ENCODE data around the gene B4GALT5.
"Not testable (repeated sequence)": the region's sequence is repeated elsewhere in the genome, so short reads cannot be mapped to it uniquely, and the experiment has no call there.

Gene B4GALT5

DNA sequence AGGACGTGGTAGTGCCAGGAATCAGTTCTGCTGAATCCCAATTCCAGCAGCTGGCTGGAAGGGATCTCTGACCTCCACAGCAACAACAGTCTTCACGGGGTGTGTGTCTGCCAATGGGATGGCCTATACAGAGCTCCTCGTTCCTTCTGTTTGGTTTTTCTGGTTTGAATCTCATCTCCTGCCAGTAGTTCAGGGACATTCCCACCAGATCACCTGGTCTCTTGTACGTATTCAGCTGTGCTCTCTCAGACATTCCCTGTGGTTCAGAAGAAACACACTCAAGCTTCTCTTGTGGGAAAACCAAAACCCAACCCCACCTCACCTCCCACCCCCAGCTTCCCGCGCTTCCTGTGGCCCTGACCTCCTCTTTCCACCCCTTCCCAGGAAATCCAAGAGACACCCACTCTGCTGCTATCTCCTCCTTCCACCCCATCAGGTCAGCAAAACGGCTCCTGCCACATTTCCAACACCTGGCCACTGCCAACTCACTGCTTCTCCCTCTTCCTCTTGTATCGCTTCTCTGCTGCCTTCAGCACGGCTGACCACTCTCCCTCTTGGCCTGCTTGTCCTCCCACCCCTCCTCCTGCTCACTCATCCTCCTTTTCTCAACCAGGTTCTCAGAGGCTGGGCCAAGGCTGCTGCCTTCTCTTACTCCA lies 82.5 kb downstream of the B4GALT5 start:
- peaks cover 3% of the 10 kb centered on the region; the same call in 1 of the 2 replicates for H3K36me3 ChIP-seq (ENCODE audit: control insufficient read depth, insufficient read depth, low read length)
- H3K27me3 ChIP-seq (ENCODE audit: control insufficient read depth, insufficient read depth, low read length), result no peaks in the 10 kb centered on the region
- H3K4me3 ChIP-seq (ENCODE audit: low read length), result no peak overlapping the region
- DNase-seq (ENCODE audit: low read depth, low spot score), result no peak
- H3K27ac ChIP-seq (ENCODE audit: low read length), result no peak overlapping the region
- WGBS (ENCODE audit: insufficient coverage, insufficient read length), result no CpG with 5 or more reads among the region's 9 CpGs
- no peaks in the 10 kb centered on the region for H3K9me3 ChIP-seq (ENCODE audit: control insufficient read depth, insufficient read depth, low read length)
- peaks cover 7% of the 10 kb centered on the region for H3K4me1 ChIP-seq (ENCODE audit: control insufficient read depth, insufficient read depth, low read length)

DNA sequence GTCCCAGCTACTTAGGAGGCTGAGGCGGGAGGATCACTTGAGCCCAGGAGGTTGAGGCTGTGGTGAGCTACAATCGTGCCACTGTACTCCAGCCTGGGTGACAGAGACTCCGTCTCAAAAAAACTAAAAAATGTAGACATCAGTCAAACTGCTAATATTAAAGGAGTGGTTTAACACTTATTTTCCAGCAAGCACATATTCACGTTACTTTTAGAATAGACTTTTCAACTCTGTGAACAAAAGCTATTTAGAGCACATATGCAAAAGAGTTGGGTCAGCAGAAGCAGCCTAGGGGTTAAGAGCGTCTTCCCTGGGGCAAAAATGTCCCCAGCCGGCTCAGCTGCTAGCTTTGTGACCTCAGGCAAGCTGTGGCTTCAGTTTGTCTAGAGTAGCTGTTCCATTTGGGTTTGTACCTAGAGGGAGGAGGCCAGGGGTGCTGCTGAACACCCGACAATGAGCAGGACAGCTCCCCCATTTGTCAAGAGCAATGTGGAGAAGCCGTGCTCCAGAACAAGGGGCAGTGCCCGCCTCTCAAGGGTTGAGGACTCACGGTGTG lies 83.2 kb downstream of the B4GALT5 start:
- no peaks in the 10 kb centered on the region for H3K36me3 ChIP-seq (ENCODE audit: control insufficient read depth, insufficient read depth, low read length)
- H3K4me3 ChIP-seq (ENCODE audit: low read length), result no peak overlapping the region
- no peaks in the 10 kb centered on the region for H3K9me3 ChIP-seq (ENCODE audit: control insufficient read depth, insufficient read depth, low read length)
- WGBS (ENCODE audit: insufficient coverage, insufficient read length), result no CpG with 5 or more reads among the region's 10 CpGs
- H3K4me1 ChIP-seq (ENCODE audit: control insufficient read depth, insufficient read depth, low read length), result peaks cover 10% of the 10 kb centered on the region
- H3K27ac ChIP-seq (ENCODE audit: low read length), result no peak overlapping the region
- no peaks in the 10 kb centered on the region for H3K27me3 ChIP-seq (ENCODE audit: control insufficient read depth, insufficient read depth, low read length)
- no peak for DNase-seq (ENCODE audit: low read depth, low spot score)

DNA sequence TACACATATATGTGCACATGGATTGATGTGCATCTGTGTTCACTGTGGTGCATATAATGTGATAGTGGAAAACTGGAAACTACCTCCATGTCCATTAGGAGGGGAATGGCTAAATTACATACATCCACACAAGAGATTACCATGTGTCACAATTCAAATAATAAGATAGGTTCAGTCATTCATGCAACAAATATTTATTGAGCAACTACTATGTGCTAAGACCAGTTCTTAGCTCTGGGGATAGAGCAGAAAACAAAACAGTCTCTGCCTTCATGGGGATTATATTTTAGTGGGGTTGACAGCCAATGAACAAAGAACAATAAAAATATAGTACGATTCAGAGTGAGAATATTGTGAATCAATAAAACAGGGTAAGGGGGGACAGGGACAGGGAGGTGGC lies 84.1 kb downstream of the B4GALT5 start:
- no peak overlapping the region for H3K4me3 ChIP-seq (ENCODE audit: low read length)
- no CpG with 5 or more reads among the region's 1 CpG for WGBS (ENCODE audit: insufficient coverage, insufficient read length)
- no peak for DNase-seq (ENCODE audit: low read depth, low spot score)

DNA sequence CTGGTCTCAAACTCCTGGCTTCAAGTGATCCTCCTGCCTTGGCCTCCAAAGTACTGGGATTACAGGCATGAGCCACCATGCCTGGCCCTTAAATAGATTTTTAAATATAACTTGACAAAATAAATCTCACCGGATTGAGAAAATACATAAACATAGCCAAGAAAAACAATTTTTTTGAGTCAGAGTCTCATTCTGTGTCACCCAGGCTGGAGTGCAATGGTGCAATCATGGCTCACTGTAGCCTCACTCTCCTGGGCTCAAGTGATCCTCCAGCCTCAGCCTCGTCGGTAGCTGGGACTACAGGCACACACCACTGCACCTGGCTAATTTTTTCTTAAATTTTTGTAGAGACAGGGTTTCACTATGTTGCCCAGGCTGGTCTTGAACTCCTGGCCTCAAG lies 85.4 kb downstream of the B4GALT5 start:
- peaks cover 10% of the 10 kb centered on the region for H3K4me1 ChIP-seq (ENCODE audit: control insufficient read depth, insufficient read depth, low read length)
- H3K27me3 ChIP-seq (ENCODE audit: control insufficient read depth, insufficient read depth, low read length); H3K4me3 ChIP-seq (ENCODE audit: low read length); H3K36me3 ChIP-seq (ENCODE audit: control insufficient read depth, insufficient read depth, low read length); H3K9me3 ChIP-seq (ENCODE audit: control insufficient read depth, insufficient read depth, low read length); DNase-seq (ENCODE audit: low read depth, low spot score); H3K27ac ChIP-seq (ENCODE audit: low read length): not testable (repeated sequence)
- no CpG with 5 or more reads among the region's 3 CpGs for WGBS (ENCODE audit: insufficient coverage, insufficient read length)

More for the DNA sequence above, 84.1 kb downstream of the B4GALT5 start:
- H3K27ac ChIP-seq (ENCODE audit: low read length), result no peak overlapping the region
- H3K4me1 ChIP-seq (ENCODE audit: control insufficient read depth, insufficient read depth, low read length), result peaks cover 10% of the 10 kb centered on the region
- H3K36me3 ChIP-seq (ENCODE audit: control insufficient read depth, insufficient read depth, low read length), result no peaks in the 10 kb centered on the region
- no peaks in the 10 kb centered on the region for H3K9me3 ChIP-seq (ENCODE audit: control insufficient read depth, insufficient read depth, low read length)
- no peaks in the 10 kb centered on the region for H3K27me3 ChIP-seq (ENCODE audit: control insufficient read depth, insufficient read depth, low read length)

DNA sequence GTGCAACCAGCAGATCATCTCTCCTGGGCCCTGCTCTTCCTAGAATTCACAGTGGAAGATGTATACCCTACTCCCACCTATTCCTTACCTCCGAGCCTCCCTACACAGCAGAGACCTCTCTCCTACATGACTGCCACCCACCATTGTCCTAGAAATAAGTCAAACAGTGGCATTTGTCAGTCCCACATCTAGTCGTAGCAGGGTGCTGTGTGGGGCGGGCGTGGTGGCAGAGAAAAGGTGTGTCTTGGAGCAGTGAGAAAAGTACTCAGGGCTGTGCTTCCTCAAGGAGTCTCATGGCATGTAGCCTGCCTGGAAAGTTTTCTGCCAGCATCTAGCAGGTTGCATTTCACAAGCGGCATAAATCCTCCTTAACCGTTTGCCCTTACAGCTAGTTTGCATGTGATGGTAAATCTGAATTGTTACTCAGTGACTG lies 86.3 kb downstream of the B4GALT5 start:
- WGBS (ENCODE audit: insufficient coverage, insufficient read length), result no CpG with 5 or more reads among the region's 6 CpGs
- Histone ChIP-seq H3K27ac (ENCODE audit: low read length) (no peak overlapping the region), H3K4me3 (ENCODE audit: low read length) (no peak overlapping the region), H3K27me3 (ENCODE audit: control insufficient read depth, insufficient read depth, low read length) (no peaks in the 10 kb centered on the region), H3K4me1 (ENCODE audit: control insufficient read depth, insufficient read depth, low read length) (peaks cover 10% of the 10 kb centered on the region), H3K9me3 (ENCODE audit: control insufficient read depth, insufficient read depth, low read length) (no peaks in the 10 kb centered on the region), H3K36me3 (ENCODE audit: control insufficient read depth, insufficient read depth, low read length) (no peaks in the 10 kb centered on the region)
- no peak for DNase-seq (ENCODE audit: low read depth, low spot score)

DNA sequence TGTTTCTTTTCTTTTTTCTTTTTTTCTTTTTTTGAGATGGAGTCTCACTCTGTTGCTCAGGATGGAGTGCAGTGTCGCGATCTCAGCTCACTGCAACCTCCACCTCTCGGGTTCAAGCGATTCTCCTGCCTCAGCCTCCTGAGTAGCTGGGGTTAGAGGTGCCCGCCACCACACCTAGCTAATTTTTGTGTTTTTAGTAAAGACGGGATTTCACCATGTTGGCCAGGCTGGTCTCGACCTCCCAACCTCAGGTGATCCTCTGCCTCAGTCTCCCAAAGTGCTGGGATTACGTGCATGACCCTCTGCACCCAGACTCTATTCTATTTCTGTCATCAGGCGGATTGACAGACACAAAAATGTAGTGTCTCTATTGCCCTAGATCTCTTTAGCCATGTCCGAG lies 88.7 kb downstream of the B4GALT5 start:
- H3K4me1 ChIP-seq (ENCODE audit: control insufficient read depth, insufficient read depth, low read length); DNase-seq (ENCODE audit: low read depth, low spot score); H3K36me3 ChIP-seq (ENCODE audit: control insufficient read depth, insufficient read depth, low read length); H3K4me3 ChIP-seq (ENCODE audit: low read length); H3K27me3 ChIP-seq (ENCODE audit: control insufficient read depth, insufficient read depth, low read length); H3K27ac ChIP-seq (ENCODE audit: low read length); H3K9me3 ChIP-seq (ENCODE audit: control insufficient read depth, insufficient read depth, low read length): not testable (repeated sequence)
- WGBS (ENCODE audit: insufficient coverage, insufficient read length), result no CpG with 5 or more reads among the region's 10 CpGs

DNA sequence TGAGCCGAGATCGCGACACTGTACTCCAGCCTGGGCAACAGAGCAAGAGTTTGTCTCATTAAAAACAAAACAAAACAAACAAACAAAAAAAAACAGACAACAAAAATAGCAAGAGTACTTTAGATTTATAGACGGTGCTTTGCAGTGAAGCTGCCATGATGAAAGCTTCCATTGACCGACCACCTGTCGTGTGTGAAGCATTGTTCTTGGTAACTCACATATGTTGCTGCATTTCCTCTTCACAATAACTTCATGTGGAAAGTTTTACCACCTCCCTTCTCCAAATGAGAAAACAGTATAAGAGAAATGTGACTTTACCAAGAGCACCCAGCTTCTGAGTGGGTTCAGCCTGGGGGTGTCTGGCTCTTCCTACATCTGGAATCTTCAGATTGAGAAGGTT lies 89.4 kb downstream of the B4GALT5 start:
- WGBS (ENCODE audit: insufficient coverage, insufficient read length), result no CpG with 5 or more reads among the region's 6 CpGs
- Histone ChIP-seq H3K27ac (ENCODE audit: low read length) (no peak overlapping the region), H3K4me1 (ENCODE audit: control insufficient read depth, insufficient read depth, low read length) (peaks cover 4% of the 10 kb centered on the region; the same call in 1 of the 2 replicates), H3K9me3 (ENCODE audit: control insufficient read depth, insufficient read depth, low read length) (no peaks in the 10 kb centered on the region), H3K36me3 (ENCODE audit: control insufficient read depth, insufficient read depth, low read length) (no peaks in the 10 kb centered on the region), H3K27me3 (ENCODE audit: control insufficient read depth, insufficient read depth, low read length) (no peaks in the 10 kb centered on the region), H3K4me3 (ENCODE audit: low read length) (no peak overlapping the region)
- DNase-seq (ENCODE audit: low read depth, low spot score), result no peak

DNA sequence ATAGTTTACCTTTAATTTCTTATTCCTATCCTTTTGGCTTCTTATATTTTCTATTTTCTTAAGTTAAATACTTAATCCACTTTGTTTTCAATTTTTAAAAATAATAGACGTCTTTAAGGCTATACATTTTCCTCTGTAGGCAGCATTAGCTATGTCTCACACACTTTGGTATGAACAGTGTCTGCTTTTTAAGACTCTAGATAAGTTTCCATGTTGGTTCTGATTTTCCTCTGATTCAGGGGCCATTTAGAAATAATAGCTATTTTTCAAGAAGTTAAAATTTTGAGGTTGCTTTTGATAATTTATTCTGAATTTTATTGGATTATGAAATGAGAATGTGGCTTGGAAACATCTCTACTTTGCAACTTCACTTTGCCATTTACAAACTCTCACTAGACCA lies 91.4 kb downstream of the B4GALT5 start:
- peaks cover 4% of the 10 kb centered on the region; the same call in 1 of the 2 replicates for H3K4me1 ChIP-seq (ENCODE audit: control insufficient read depth, insufficient read depth, low read length)
- no peak overlapping the region for H3K27ac ChIP-seq (ENCODE audit: low read length)
- no peaks in the 10 kb centered on the region for H3K36me3 ChIP-seq (ENCODE audit: control insufficient read depth, insufficient read depth, low read length)
- WGBS (ENCODE audit: insufficient coverage, insufficient read length), result no CpG with 5 or more reads among the region's 1 CpG
- no peak overlapping the region for H3K4me3 ChIP-seq (ENCODE audit: low read length)
- no peaks in the 10 kb centered on the region for H3K27me3 ChIP-seq (ENCODE audit: control insufficient read depth, insufficient read depth, low read length)
- no peak for DNase-seq (ENCODE audit: low read depth, low spot score)
- H3K9me3 ChIP-seq (ENCODE audit: control insufficient read depth, insufficient read depth, low read length), result no peaks in the 10 kb centered on the region

DNA sequence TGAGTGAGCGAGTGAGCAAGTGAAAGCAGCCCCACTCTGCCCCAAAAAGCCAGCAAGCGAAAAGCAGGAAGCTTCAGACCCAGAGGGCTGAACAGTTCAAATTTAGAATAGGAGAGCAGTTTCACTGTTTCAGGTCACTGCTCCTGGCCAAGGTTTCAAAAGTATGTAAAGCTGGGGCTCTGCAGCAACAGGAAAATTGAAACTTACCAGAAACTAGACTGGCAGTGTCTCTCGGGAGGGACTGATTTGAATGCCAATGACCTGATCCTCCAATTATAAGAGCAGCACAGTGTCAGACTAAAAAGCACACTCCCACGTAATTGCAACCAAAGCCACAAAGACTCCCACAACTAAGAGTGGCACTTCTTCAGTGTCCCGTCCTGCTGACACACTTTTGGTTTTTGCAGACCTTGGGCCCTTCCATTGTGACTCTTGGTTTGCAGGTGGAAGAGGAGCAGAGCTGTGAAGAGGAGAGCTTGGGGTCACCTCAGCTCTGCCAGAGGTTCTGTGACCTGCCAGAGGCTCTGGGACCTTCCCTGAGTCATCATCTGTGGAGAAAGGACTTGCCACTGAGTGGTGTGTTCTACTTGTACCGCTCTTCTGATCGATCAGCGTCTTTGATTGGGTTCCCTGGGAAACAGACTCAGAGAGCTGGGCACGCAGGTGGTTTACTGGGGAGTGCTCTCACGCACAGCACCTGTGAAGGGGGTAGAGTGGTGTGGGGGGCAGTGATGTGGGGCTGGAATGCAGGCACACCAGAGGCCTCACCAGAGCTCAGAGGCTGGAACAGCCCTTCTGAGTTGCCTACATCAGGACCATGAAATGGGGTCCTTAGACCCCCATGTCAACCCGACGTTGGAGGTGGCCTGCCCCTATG lies 93.1 kb downstream of the B4GALT5 start:
- Histone ChIP-seq H3K4me1 (ENCODE audit: control insufficient read depth, insufficient read depth, low read length) (peaks cover 2% of the 10 kb centered on the region; the same call in 1 of the 2 replicates), H3K9me3 (ENCODE audit: control insufficient read depth, insufficient read depth, low read length) (no peaks in the 10 kb centered on the region), H3K27me3 (ENCODE audit: control insufficient read depth, insufficient read depth, low read length) (no peaks in the 10 kb centered on the region), H3K27ac (ENCODE audit: low read length) (no peak overlapping the region), H3K4me3 (ENCODE audit: low read length) (no peak overlapping the region), H3K36me3 (ENCODE audit: control insufficient read depth, insufficient read depth, low read length) (no peaks in the 10 kb centered on the region)
- no CpG with 5 or more reads among the region's 12 CpGs for WGBS (ENCODE audit: insufficient coverage, insufficient read length)
- no peak for DNase-seq (ENCODE audit: low read depth, low spot score)

DNA sequence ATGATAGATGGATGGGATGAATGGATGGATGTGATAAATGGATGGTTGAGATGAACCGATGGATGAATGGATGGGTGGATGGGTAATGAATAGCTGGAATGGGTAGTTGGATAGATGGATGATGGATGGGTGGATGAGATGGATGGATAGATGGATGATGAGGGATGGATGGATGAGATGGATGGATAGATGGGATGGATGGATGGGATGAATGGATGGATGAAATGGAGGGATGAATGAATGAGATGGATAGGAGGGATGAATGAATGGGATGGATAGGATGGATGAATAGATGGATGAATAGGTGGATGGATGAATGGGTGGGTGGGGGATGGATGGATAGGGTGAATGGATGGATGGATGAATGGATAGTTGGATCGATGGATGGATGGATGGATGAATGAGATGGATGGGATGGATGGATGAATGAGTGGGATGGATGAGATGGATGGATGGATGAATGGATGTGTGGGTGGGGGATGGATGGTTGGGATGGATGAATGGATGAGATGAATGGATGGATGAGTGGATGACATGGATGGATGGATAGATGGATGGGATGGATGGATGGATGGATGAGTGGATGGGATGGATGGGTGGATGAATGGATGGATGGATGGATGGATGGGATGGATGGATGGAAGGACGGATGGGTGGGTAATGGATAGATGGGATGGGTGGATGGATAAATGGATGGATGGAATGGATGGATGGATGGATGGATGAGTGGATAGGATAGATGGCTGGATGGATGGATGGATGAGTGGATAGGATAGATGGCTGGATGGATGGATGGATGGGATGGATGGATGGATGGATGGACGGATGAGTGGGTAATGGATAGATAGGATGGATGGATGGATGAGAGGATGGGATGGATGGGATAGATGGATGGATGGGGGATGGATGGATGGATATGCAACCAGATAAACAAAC lies 94.3 kb downstream of the B4GALT5 start:
- Histone ChIP-seq H3K9me3 (ENCODE audit: control insufficient read depth, insufficient read depth, low read length) (no peaks in the 10 kb centered on the region), H3K4me3 (ENCODE audit: low read length) (no peak overlapping the region), H3K4me1 (ENCODE audit: control insufficient read depth, insufficient read depth, low read length) (no peaks in the 10 kb centered on the region), H3K27ac (ENCODE audit: low read length) (no peak overlapping the region), H3K27me3 (ENCODE audit: control insufficient read depth, insufficient read depth, low read length) (no peaks in the 10 kb centered on the region), H3K36me3 (ENCODE audit: control insufficient read depth, insufficient read depth, low read length) (no peaks in the 10 kb centered on the region)
- no peak for DNase-seq (ENCODE audit: low read depth, low spot score)
- WGBS (ENCODE audit: insufficient coverage, insufficient read length), result 100% methylated on average over 4 of the region's 4 CpGs
